GM12878 (cell line): ENCODE measurements around the gene TIGAR. TPM values are rescaled to one million over a fixed set of nuclear protein-coding genes. Genes with fewer than 3 reads are reported as not detected.

Experiments used
- BHLHE40 ChIP-seq, 2 experiments: fragments of 450-650 bp in 1 of 2; IDR thresholded peaks; 2 replicates each; pipeline ENCODE4 v1.6.1; 2011 to 2017; ENCODE audit warnings: low read depth in 2 of 2, borderline replicate concordance in 1 of 2, improper control_type of control experiment in 1 of 2, low read length in 1 of 2, mild to moderate bottlenecking in 1 of 2
- CBFB ChIP-seq: IDR thresholded peaks from 2 replicates; pipeline ENCODE4 v1.6.1; 2016; ENCODE audit warnings: antibody characterized with exemption, low read depth
- CHD1 ChIP-seq: IDR thresholded peaks from 2 replicates; pipeline ENCODE4 v1.6.1; 2012; ENCODE audit warnings: low read depth, low read length, improper control_type of control experiment
- EED ChIP-seq: sonication (generic); IDR thresholded peaks from 2 replicates; pipeline ENCODE4 v1.6.1; 2016; ENCODE audit warnings: antibody characterized with exemption, low read depth
- FOXM1 ChIP-seq: IDR thresholded peaks from 2 replicates; pipeline ENCODE4 v1.6.1; 2012; ENCODE audit warnings: low read depth, mild to moderate bottlenecking, inconsistent platforms, low read length, moderate library complexity
- IKZF1 ChIP-seq: fragments of 450-650 bp; conservative IDR thresholded peaks from 2 replicates; pipeline ENCODE4 v1.6.1; 2017; ENCODE audit warnings: antibody characterized with exemption, mild to moderate bottlenecking
- JUNB ChIP-seq: IDR thresholded peaks from 2 replicates; pipeline ENCODE4 v1.6.1; 2016; ENCODE audit warnings: antibody characterized with exemption, mild to moderate bottlenecking
- JUND ChIP-seq: IDR thresholded peaks from 2 replicates; pipeline ENCODE4 v1.6.1; 2012; ENCODE audit warnings: low read depth, mild to moderate bottlenecking, low read length, improper control_type of control experiment, moderate library complexity
- LARP7 ChIP-seq: fragments of 450-650 bp; IDR thresholded peaks from 2 replicates; pipeline ENCODE4 v1.6.1; 2017; ENCODE audit warnings: mild to moderate bottlenecking
- MEF2B ChIP-seq: fragments of 450-650 bp; IDR thresholded peaks from 2 replicates; pipeline ENCODE4 v1.6.1; 2018; ENCODE audit warnings: mild to moderate bottlenecking, moderate library complexity; ENCODE audit not compliant: partially characterized antibody, poor library complexity, severe bottlenecking
- MLLT1 ChIP-seq: fragments of 450-650 bp; IDR thresholded peaks from 2 replicates; pipeline ENCODE4 v1.6.1; 2016; ENCODE audit warnings: mild to moderate bottlenecking
- NBN ChIP-seq: fragments of 450-650 bp; IDR thresholded peaks from 2 replicates; pipeline ENCODE4 v1.6.1; 2016
- NR2C1 ChIP-seq: fragments of 450-650 bp; IDR thresholded peaks from 2 replicates; pipeline ENCODE4 v1.6.1; 2017; ENCODE audit warnings: antibody characterized with exemption, mild to moderate bottlenecking, moderate library complexity
- POLR2A ChIP-seq: IDR thresholded peaks from 2 replicates; pipeline ENCODE4 v1.6.1; 2011; ENCODE audit warnings: low read depth, mild to moderate bottlenecking, low read length
- POLR2AphosphoS2 ChIP-seq: IDR thresholded peaks from 2 replicates; pipeline ENCODE4 v1.6.1; 2011; ENCODE audit warnings: low read depth, mild to moderate bottlenecking, low read length, improper control_type of control experiment, moderate library complexity
- RBBP5 ChIP-seq: fragments of 200-600 bp; sonication (generic); conservative IDR thresholded peaks from 2 replicates; pipeline ENCODE4 v1.6.1; 2016
- SREBF2 ChIP-seq: IDR thresholded peaks from 2 replicates; pipeline ENCODE4 v1.6.1; 2012; ENCODE audit warnings: mild to moderate bottlenecking, low read length
- STAT1 ChIP-seq: fragments of 450-650 bp; conservative IDR thresholded peaks from 2 replicates; pipeline ENCODE4 v1.6.1; 2014; ENCODE audit warnings: antibody characterized with exemption, mild to moderate bottlenecking
- TARDBP ChIP-seq: IDR thresholded peaks from 2 replicates; pipeline ENCODE4 v1.6.1; 2016; ENCODE audit warnings: borderline replicate concordance
- TBL1XR1 ChIP-seq: IDR thresholded peaks from 2 replicates; pipeline ENCODE4 v1.6.1; 2012; ENCODE audit warnings: low read depth, low read length, improper control_type of control experiment
- TCF3 ChIP-seq: IDR thresholded peaks from 2 replicates; pipeline ENCODE4 v1.6.1; 2012; ENCODE audit warnings: low read depth, mild to moderate bottlenecking, low read length, borderline replicate concordance; ENCODE audit not compliant: insufficient read depth
- WRNIP1 ChIP-seq: IDR thresholded peaks from 2 replicates; pipeline ENCODE4 v1.6.1; 2011; ENCODE audit warnings: low read depth, low read length, improper control_type of control experiment, borderline replicate concordance
- ZBTB33 ChIP-seq: fragments of 450-650 bp; IDR thresholded peaks from 2 replicates; pipeline ENCODE4 v1.6.1; 2017; ENCODE audit warnings: mild to moderate bottlenecking
- ZNF207 ChIP-seq: fragments of 450-650 bp; IDR thresholded peaks from 2 replicates; pipeline ENCODE4 v1.6.1; 2014; ENCODE audit warnings: antibody characterized with exemption, mild to moderate bottlenecking, borderline replicate concordance
- ZNF24 ChIP-seq: fragments of 450-650 bp; IDR thresholded peaks from 2 replicates; pipeline ENCODE4 v1.6.1; 2017; ENCODE audit warnings: antibody characterized with exemption, mild to moderate bottlenecking
- polyA plus RNA-seq, 11 experiments: library from polyadenylated mRNA; depleted of rRNA in 4 of 11; unstranded in 6 of 11; stranded (reverse) in 5 of 11; fragments of >200 nt; fragmentation: Nextera tagmentation in 4 of 11; fragmentation: Illumina TruSeq in 1 of 11; extraction: Ambion mirVana in 4 of 11; extraction: Trizol in 1 of 11; gene quantifications; 1 replicate in 1 of 11; 2 replicates in 10 of 11; pipeline versions ENCODE4 v1.2.1 to v1.2.3, GENCODE V29; 2011 to 2016; ENCODE audit warnings: inconsistent platforms in 2 of 11, missing spikeins in 2 of 11, low read depth in 1 of 11
- total RNA-seq, 4 experiments: library from RNA; depleted of rRNA in 3 of 4; stranded (reverse); fragments of >200 nt in 3 of 4; fragmentation: Illumina TruSeq in 1 of 4; extraction: Trizol in 1 of 4; gene quantifications; 2 replicates each; pipeline versions ENCODE4 v1.2.1 to v1.2.3, GENCODE V29; 2013 to 2021
- TF ChIP-seq, protein P1 (sequence below): fragments of 150-350 bp; IDR thresholded peaks from 2 replicates; pipeline ENCODE4 v1.6.1; 2014; ENCODE audit warnings: mild to moderate bottlenecking, low read depth, low read length
- TF ChIP-seq, protein P2 (sequence below): IDR thresholded peaks from 2 replicates; pipeline ENCODE4 v1.6.1; 2012; ENCODE audit warnings: low read length, inconsistent platforms

TIGAR gene
- total and polyA plus RNA-seq, 10 of the 15 experiments (the other 5 are each of a cell fraction or from before 2014, with no cell fraction given): 7.6 to 45.7 (median 16.5) TPM

DNA sequence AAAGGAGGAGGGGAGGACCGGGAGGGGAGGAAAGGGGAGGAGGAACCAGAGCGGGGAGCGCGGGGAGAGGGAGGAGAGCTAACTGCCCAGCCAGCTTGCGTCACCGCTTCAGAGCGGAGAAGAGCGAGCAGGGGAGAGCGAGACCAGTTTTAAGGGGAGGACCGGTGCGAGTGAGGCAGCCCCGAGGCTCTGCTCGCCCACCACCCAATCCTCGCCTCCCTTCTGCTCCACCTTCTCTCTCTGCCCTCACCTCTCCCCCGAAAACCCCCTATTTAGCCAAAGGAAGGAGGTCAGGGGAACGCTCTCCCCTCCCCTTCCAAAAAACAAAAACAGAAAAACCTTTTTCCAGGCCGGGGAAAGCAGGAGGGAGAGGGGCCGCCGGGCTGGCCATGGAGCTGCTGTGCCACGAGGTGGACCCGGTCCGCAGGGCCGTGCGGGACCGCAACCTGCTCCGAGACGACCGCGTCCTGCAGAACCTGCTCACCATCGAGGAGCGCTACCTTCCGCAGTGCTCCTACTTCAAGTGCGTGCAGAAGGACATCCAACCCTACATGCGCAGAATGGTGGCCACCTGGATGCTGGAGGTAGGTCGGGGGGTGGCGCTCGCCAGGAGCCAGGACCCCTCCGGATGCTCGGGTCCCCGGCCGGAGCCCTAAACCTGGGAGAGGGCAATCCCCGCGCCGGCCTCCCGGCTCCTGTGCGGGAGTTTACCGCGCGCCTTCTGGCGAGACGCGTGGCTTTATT lies 47.2 kb upstream of the TIGAR start, which contains the start of gene CCND2 (continued):
- TF ChIP-seq, protein P1, sequence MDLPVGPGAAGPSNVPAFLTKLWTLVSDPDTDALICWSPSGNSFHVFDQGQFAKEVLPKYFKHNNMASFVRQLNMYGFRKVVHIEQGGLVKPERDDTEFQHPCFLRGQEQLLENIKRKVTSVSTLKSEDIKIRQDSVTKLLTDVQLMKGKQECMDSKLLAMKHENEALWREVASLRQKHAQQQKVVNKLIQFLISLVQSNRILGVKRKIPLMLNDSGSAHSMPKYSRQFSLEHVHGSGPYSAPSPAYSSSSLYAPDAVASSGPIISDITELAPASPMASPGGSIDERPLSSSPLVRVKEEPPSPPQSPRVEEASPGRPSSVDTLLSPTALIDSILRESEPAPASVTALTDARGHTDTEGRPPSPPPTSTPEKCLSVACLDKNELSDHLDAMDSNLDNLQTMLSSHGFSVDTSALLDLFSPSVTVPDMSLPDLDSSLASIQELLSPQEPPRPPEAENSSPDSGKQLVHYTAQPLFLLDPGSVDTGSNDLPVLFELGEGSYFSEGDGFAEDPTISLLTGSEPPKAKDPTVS: no peak
- TF ChIP-seq TBL1XR1: no peak
- peak; percentile 68; the same call in 1 of the 2 replicates for TF ChIP-seq LARP7
- no peak for TF ChIP-seq NR2C1
- TF ChIP-seq RBBP5: no peak
- peak; percentile 95 for TF ChIP-seq NBN
- TF ChIP-seq ZBTB33: no peak
- TF ChIP-seq POLR2A: peak; percentile 93
- no peak for TF ChIP-seq MEF2B
- no peak for TF ChIP-seq STAT1
- TF ChIP-seq FOXM1: no peak
- peak; percentile 8; the same call in 1 of the 2 replicates for TF ChIP-seq TCF3
- peak; percentile 7; the same call in 1 of the 2 replicates for TF ChIP-seq JUNB
- no peak for TF ChIP-seq SREBF2
- peak; percentile 92 for TF ChIP-seq MLLT1
- TF ChIP-seq EED: peak; percentile 66; the same call in 1 of the 2 replicates
- TF ChIP-seq IKZF1: peak; percentile 51
- TF ChIP-seq BHLHE40 (IDR thresholded peaks at IDR 0.05; ENCODE audit: borderline replicate concordance in 1 of 2, low read depth in 2 of 2, low read length in 1 of 2): peak; percentile 24 to 51; a peak in 2 of 4 replicates
- TF ChIP-seq POLR2AphosphoS2: peak; percentile 97
- TF ChIP-seq, protein P2, sequence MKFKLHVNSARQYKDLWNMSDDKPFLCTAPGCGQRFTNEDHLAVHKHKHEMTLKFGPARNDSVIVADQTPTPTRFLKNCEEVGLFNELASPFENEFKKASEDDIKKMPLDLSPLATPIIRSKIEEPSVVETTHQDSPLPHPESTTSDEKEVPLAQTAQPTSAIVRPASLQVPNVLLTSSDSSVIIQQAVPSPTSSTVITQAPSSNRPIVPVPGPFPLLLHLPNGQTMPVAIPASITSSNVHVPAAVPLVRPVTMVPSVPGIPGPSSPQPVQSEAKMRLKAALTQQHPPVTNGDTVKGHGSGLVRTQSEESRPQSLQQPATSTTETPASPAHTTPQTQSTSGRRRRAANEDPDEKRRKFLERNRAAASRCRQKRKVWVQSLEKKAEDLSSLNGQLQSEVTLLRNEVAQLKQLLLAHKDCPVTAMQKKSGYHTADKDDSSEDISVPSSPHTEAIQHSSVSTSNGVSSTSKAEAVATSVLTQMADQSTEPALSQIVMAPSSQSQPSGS: no peak
- TF ChIP-seq CHD1: peak; percentile 33; the same call in 1 of the 2 replicates
- no peak for TF ChIP-seq ZNF24
- no peak for TF ChIP-seq WRNIP1
- no peak for TF ChIP-seq TARDBP
- TF ChIP-seq JUND: no peak
- peak; percentile 72 for TF ChIP-seq CBFB
- TF ChIP-seq ZNF207: no peak
